ENCODE data around the gene CCP110.

Gene CCP110

GRCh38 chr16:19484096-19484495 is 39.6 kb upstream of the CCP110 start:
- TF ChIP-seq CTCF (conservative IDR thresholded peaks at IDR 0.05; ENCODE audit: low read length): no peak
- DNase-seq (ENCODE audit: low read depth): no peak

GRCh38 chr16:19485611-19486010 is 38.1 kb upstream of the CCP110 start:
- TF ChIP-seq CTCF (conservative IDR thresholded peaks at IDR 0.05; ENCODE audit: low read length): no peak
- no peak overlapping the region for H3K4me3 ChIP-seq (ENCODE audit: low read length)

More at GRCh38 chr16:19484096-19484495, 39.6 kb upstream of the CCP110 start:
- no peak overlapping the region for H3K4me3 ChIP-seq (ENCODE audit: low read length)

GRCh38 chr16:19486051-19486450 is 37.7 kb upstream of the CCP110 start:
- TF ChIP-seq CTCF (conservative IDR thresholded peaks at IDR 0.05; ENCODE audit: low read length): no peak
- no peak for DNase-seq (ENCODE audit: low read depth)
- H3K4me3 ChIP-seq (ENCODE audit: low read length): no peak overlapping the region

More at GRCh38 chr16:19485611-19486010, 38.1 kb upstream of the CCP110 start:
- DNase-seq (ENCODE audit: low read depth): no peak

GRCh38 chr16:19486750-19487325 is 36.9 kb upstream of the CCP110 start:
- H3K4me3 ChIP-seq (ENCODE audit: low read length): no peak overlapping the region
- no peak for DNase-seq (ENCODE audit: low read depth)
- 0 out of 2 replicates have a peak, but pooled peaks have one; percentile 2 for TF ChIP-seq CTCF (conservative IDR thresholded peaks at IDR 0.05; ENCODE audit: low read length)

GRCh38 chr16:19488213-19488640 is 35.5 kb upstream of the CCP110 start:
- DNase-seq (ENCODE audit: low read depth): no peak
- TF ChIP-seq CTCF (conservative IDR thresholded peaks at IDR 0.05; ENCODE audit: low read length): no peak
- H3K4me3 ChIP-seq (ENCODE audit: low read length): no peak overlapping the region

GRCh38 chr16:19490619-19491018 is 33.1 kb upstream of the CCP110 start:
- no peak for TF ChIP-seq CTCF (conservative IDR thresholded peaks at IDR 0.05; ENCODE audit: low read length)
- no peak for DNase-seq (ENCODE audit: low read depth)
- H3K4me3 ChIP-seq (ENCODE audit: low read length): no peak overlapping the region

- TF ChIP-seq CTCF (conservative IDR thresholded peaks at IDR 0.05; ENCODE audit: low read length): no peak
- no peak overlapping the region for H3K4me3 ChIP-seq (ENCODE audit: low read length)
- DNase-seq (ENCODE audit: low read depth): no peak
Observed at GRCh38 chr16:19497176-19497575, 26.6 kb upstream of the CCP110 start.
